Gastroesophageal sphincter (tissue), 3 donors: ENCODE results near the gene CD160.
"Not testable (repeated sequence)": the region's sequence is repeated elsewhere in the genome, so short reads cannot be mapped to it uniquely, and the experiment has no call there.

Experiments
- EP300 ChIP-seq: sonication (generic); formaldehyde crosslinking; IDR thresholded peaks from one replicate; pipeline ENCODE4 v1.6.1; 2017; ENCODE audit warnings: antibody characterized with exemption, mild to moderate bottlenecking
- POLR2A ChIP-seq, 2 donors: fragments of 450-650 bp; IDR thresholded peaks; one replicate each; pipeline ENCODE4 v1.6.1; 2017; ENCODE audit warnings: antibody characterized with exemption in 2 of 2, mild to moderate bottlenecking in 2 of 2, moderate library complexity in 1 of 2
- POLR2AphosphoS5 ChIP-seq: sonication (generic); formaldehyde crosslinking; IDR thresholded peaks from one replicate; pipeline ENCODE4 v1.6.1; 2017; ENCODE audit warnings: antibody characterized with exemption
- TF ChIP-seq, protein P1 (sequence below), 4 experiments: fragments of 200-600 bp in 2 of 4; fragments of 450-650 bp in 2 of 4; sonication (generic) in 1 of 4; IDR thresholded peaks; one replicate each; pipeline ENCODE4 v1.5.1; 2017 to 2019; ENCODE audit warnings: antibody characterized with exemption in 4 of 4, mild to moderate bottlenecking in 2 of 4, moderate library complexity in 2 of 4

DNA sequence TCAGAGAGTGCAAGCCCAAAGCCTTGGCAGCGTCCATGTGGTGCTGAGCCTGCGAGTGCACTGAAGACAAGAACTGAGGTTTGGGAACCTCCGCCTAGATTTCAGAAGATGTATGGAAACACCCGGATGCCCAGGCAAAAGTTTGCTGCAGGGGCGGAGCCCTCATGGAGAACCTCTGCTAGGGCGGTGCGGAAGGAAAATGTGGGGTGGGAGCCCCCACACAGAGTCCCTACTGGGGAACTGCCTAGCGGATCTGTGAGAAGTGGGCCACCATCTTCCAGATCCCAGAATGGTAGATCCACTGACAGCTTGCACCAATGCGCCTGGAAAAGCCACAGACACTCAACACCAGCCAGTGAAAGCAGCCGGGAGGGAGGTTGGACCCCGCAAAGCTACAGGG lies 42.2 kb downstream of the CD160 start:
- not testable (repeated sequence) for TF ChIP-seq POLR2A (IDR thresholded peaks at IDR 0.05); EP300; POLR2AphosphoS5
- TF ChIP-seq, protein P1, sequence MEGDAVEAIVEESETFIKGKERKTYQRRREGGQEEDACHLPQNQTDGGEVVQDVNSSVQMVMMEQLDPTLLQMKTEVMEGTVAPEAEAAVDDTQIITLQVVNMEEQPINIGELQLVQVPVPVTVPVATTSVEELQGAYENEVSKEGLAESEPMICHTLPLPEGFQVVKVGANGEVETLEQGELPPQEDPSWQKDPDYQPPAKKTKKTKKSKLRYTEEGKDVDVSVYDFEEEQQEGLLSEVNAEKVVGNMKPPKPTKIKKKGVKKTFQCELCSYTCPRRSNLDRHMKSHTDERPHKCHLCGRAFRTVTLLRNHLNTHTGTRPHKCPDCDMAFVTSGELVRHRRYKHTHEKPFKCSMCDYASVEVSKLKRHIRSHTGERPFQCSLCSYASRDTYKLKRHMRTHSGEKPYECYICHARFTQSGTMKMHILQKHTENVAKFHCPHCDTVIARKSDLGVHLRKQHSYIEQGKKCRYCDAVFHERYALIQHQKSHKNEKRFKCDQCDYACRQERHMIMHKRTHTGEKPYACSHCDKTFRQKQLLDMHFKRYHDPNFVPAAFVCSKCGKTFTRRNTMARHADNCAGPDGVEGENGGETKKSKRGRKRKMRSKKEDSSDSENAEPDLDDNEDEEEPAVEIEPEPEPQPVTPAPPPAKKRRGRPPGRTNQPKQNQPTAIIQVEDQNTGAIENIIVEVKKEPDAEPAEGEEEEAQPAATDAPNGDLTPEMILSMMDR (IDR thresholded peaks at IDR 0.05): not testable (repeated sequence)
